Measurements from ENCODE around the gene MAST4. TPM values are rescaled to one million over a fixed set of nuclear protein-coding genes. Genes with fewer than 3 reads are reported as not detected.

MAST4 gene
- total and polyA plus RNA-seq, 2 of the 13 experiments (the other 11 are each of a cell fraction or from before 2014, with no cell fraction given), result 3.4 to 3.7 TPM

DNA sequence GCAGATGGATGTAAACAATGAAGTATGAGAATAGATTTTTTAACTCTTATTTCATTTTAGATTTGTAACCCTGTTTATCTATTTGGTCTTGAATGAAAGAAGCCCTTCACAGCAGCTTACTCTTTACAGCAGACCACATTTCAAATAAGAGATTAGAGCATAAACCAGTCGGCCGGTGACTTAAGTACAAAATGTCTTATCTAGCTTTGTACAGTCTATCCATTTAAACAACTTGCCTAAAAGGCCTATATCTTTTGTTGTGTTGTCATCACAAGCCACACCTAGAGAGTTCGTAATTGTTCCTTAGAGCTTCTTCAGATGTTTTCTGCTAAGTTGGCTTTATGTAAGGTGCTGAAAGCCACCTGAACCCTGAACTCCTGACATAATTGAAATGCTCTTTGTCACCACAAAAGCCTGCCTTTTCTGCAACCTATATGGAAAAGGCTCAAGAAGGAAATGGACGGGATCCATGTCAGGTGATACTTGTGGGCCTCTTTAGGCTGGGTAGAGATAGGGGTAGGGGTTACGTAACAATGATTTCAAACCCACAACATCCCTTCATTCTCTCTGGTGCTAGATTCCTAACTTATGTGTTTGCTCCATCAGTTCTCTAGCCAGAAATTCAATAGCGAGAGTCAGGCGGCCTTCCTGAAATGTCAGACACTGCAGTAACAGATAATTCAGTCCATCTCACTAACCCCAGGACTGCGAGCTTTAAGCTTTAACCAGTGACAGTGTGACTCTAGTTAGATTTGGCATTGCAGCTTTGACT, 437.9 kb downstream of the MAST4 start (continued):
- TF ChIP-seq ZNF782 (CRISPR knock-in tag; IDR thresholded peaks at IDR 0.05; ENCODE audit: borderline replicate concordance), result no peak
- TF ChIP-seq ZNF235 (CRISPR knock-in tag; IDR thresholded peaks at IDR 0.05; ENCODE audit: borderline replicate concordance), result no peak
- no peak for TF ChIP-seq TOE1 (CRISPR knock-in tag; IDR thresholded peaks at IDR 0.05)
- TF ChIP-seq EP300 (IDR thresholded peaks at IDR 0.05; ENCODE audit: low read depth in 2 of 2, low read length in 2 of 2), result no peak
- TF ChIP-seq EP300 (CRISPR knock-in tag; IDR thresholded peaks at IDR 0.05; ENCODE audit: borderline replicate concordance), result no peak
- no peak for TF ChIP-seq ZC3H13 (CRISPR knock-in tag; IDR thresholded peaks at IDR 0.05)
- no peak for TF ChIP-seq SP5 (CRISPR knock-in tag; IDR thresholded peaks at IDR 0.05; ENCODE audit: borderline replicate concordance, low read depth)
- TF ChIP-seq ZNF430 (CRISPR knock-in tag; IDR thresholded peaks at IDR 0.05), result no peak
- TF ChIP-seq, protein P1, sequence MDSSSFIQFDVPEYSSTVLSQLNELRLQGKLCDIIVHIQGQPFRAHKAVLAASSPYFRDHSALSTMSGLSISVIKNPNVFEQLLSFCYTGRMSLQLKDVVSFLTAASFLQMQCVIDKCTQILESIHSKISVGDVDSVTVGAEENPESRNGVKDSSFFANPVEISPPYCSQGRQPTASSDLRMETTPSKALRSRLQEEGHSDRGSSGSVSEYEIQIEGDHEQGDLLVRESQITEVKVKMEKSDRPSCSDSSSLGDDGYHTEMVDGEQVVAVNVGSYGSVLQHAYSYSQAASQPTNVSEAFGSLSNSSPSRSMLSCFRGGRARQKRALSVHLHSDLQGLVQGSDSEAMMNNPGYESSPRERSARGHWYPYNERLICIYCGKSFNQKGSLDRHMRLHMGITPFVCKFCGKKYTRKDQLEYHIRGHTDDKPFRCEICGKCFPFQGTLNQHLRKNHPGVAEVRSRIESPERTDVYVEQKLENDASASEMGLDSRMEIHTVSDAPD (CRISPR knock-in tag; IDR thresholded peaks at IDR 0.05), result no peak
- TF ChIP-seq GATA4 (IDR thresholded peaks at IDR 0.05; ENCODE audit: borderline replicate concordance, low read depth), result no peak
- TF ChIP-seq MYC (CRISPR knock-in tag; IDR thresholded peaks at IDR 0.05; ENCODE audit: borderline replicate concordance), result no peak
- TF ChIP-seq SSRP1 (CRISPR knock-in tag; IDR thresholded peaks at IDR 0.05), result no peak
- no peak for TF ChIP-seq RNF2 (conservative IDR thresholded peaks at IDR 0.05; ENCODE audit: low read depth)
- TF ChIP-seq DNMT1 (CRISPR knock-in tag; IDR thresholded peaks at IDR 0.05), result no peak
- peak; percentile 10; the same call in 1 of the 2 replicates for TF ChIP-seq CEBPG (CRISPR knock-in tag; IDR thresholded peaks at IDR 0.05)
- no peak for TF ChIP-seq CHD2 (IDR thresholded peaks at IDR 0.05; ENCODE audit: low read depth, low read length)
- TF ChIP-seq ZKSCAN5 (CRISPR knock-in tag; IDR thresholded peaks at IDR 0.05), result no peak
- TF ChIP-seq, protein P2, sequence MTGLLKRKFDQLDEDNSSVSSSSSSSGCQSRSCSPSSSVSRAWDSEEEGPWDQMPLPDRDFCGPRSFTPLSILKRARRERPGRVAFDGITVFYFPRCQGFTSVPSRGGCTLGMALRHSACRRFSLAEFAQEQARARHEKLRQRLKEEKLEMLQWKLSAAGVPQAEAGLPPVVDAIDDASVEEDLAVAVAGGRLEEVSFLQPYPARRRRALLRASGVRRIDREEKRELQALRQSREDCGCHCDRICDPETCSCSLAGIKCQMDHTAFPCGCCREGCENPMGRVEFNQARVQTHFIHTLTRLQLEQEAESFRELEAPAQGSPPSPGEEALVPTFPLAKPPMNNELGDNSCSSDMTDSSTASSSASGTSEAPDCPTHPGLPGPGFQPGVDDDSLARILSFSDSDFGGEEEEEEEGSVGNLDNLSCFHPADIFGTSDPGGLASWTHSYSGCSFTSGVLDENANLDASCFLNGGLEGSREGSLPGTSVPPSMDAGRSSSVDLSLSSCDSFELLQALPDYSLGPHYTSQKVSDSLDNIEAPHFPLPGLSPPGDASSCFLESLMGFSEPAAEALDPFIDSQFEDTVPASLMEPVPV (CRISPR knock-in tag; IDR thresholded peaks at IDR 0.05), result no peak
- no peak for TF ChIP-seq TSC22D2 (CRISPR knock-in tag; IDR thresholded peaks at IDR 0.05; ENCODE audit: borderline replicate concordance)
- no peak for TF ChIP-seq CHCHD3 (CRISPR knock-in tag; IDR thresholded peaks at IDR 0.05)
- TF ChIP-seq ZNF224 (CRISPR knock-in tag; IDR thresholded peaks at IDR 0.05), result no peak
- no peak for TF ChIP-seq ZNF543 (CRISPR knock-in tag; IDR thresholded peaks at IDR 0.05)
- TF ChIP-seq, protein P3, sequence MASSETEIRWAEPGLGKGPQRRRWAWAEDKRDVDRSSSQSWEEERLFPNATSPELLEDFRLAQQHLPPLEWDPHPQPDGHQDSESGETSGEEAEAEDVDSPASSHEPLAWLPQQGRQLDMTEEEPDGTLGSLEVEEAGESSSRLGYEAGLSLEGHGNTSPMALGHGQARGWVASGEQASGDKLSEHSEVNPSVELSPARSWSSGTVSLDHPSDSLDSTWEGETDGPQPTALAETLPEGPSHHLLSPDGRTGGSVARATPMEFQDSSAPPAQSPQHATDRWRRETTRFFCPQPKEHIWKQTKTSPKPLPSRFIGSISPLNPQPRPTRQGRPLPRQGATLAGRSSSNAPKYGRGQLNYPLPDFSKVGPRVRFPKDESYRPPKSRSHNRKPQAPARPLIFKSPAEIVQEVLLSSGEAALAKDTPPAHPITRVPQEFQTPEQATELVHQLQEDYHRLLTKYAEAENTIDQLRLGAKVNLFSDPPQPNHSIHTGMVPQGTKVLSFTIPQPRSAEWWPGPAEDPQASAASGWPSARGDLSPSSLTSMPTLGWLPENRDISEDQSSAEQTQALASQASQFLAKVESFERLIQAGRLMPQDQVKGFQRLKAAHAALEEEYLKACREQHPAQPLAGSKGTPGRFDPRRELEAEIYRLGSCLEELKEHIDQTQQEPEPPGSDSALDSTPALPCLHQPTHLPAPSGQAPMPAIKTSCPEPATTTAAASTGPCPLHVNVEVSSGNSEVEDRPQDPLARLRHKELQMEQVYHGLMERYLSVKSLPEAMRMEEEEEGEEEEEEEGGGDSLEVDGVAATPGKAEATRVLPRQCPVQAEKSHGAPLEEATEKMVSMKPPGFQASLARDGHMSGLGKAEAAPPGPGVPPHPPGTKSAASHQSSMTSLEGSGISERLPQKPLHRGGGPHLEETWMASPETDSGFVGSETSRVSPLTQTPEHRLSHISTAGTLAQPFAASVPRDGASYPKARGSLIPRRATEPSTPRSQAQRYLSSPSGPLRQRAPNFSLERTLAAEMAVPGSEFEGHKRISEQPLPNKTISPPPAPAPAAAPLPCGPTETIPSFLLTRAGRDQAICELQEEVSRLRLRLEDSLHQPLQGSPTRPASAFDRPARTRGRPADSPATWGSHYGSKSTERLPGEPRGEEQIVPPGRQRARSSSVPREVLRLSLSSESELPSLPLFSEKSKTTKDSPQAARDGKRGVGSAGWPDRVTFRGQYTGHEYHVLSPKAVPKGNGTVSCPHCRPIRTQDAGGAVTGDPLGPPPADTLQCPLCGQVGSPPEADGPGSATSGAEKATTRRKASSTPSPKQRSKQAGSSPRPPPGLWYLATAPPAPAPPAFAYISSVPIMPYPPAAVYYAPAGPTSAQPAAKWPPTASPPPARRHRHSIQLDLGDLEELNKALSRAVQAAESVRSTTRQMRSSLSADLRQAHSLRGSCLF (CRISPR knock-in tag; IDR thresholded peaks at IDR 0.05; ENCODE audit: borderline replicate concordance), result no peak
- TF ChIP-seq ZBTB1 (CRISPR knock-in tag; IDR thresholded peaks at IDR 0.05; ENCODE audit: borderline replicate concordance), result no peak
- TF ChIP-seq HNF4A (CRISPR knock-in tag; IDR thresholded peaks at IDR 0.05), result peak; percentile 50

All from HepG2 (cell line).